Ishikawa (cell line): ENCODE results near the gene RPL6.

Experiments
- CEBPB ChIP-seq: IDR thresholded peaks from 2 replicates; pipeline ENCODE4 v1.6.1; 2012
- CREB1 ChIP-seq: IDR thresholded peaks from 2 replicates; pipeline ENCODE4 v1.6.1; 2012; ENCODE audit warnings: low read depth
- EGR1 ChIP-seq: IDR thresholded peaks from 2 replicates; pipeline ENCODE4 v1.6.1; 2012
- FOXM1 ChIP-seq: IDR thresholded peaks from 2 replicates; pipeline ENCODE4 v1.6.1; 2012; ENCODE audit warnings: low read depth, borderline replicate concordance
- RAD21 ChIP-seq: IDR thresholded peaks from 2 replicates; pipeline ENCODE4 v1.6.1; 2012; ENCODE audit warnings: low read depth
- TAF1 ChIP-seq: IDR thresholded peaks from 2 replicates; pipeline ENCODE4 v1.6.1; 2012; ENCODE audit warnings: low read depth, mild to moderate bottlenecking
- YY1 ChIP-seq: IDR thresholded peaks from 2 replicates; pipeline ENCODE4 v1.6.1; 2012; ENCODE audit warnings: low read depth
- ZBTB7A ChIP-seq: IDR thresholded peaks from 2 replicates; pipeline ENCODE4 v1.6.1; 2012; ENCODE audit warnings: low read depth
- TF ChIP-seq, protein P1 (sequence below): IDR thresholded peaks from 2 replicates; pipeline ENCODE4 v1.6.1; 2012
- TF ChIP-seq, protein P2 (sequence below): IDR thresholded peaks from 2 replicates; pipeline ENCODE4 v1.6.1; 2012; ENCODE audit warnings: low read depth, mild to moderate bottlenecking
- TF ChIP-seq, protein P3 (sequence below): IDR thresholded peaks from 2 replicates; pipeline ENCODE4 v1.6.1; 2012

DNA sequence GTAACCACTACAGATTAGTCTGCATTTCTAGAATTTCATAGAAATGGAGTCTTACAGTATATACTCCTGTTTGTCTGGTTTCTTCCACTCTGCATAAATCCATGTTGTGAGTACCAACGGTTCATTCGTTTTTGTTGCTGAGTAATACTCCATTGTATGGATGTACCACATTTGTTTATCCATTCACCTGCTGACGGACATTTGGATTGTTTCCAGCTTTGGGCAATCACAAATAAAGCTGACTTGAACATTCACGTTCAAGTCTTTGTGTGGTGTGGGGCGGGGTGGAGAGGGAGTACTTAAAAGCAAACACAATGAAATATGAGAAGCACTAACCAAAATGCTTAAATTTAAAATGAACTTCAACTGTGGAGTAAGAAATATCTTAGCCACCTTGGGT is 34.3 kb downstream of the RPL6 start:
- TF ChIP-seq RAD21 (no peak), TAF1 (no peak), CREB1 (no peak), FOXM1 (no peak), YY1 (no peak), CEBPB (no peak), EGR1 (no peak), ZBTB7A (no peak)
- TF ChIP-seq, protein P1, sequence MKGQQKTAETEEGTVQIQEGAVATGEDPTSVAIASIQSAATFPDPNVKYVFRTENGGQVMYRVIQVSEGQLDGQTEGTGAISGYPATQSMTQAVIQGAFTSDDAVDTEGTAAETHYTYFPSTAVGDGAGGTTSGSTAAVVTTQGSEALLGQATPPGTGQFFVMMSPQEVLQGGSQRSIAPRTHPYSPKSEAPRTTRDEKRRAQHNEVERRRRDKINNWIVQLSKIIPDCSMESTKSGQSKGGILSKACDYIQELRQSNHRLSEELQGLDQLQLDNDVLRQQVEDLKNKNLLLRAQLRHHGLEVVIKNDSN, result no peak
- TF ChIP-seq, protein P2, sequence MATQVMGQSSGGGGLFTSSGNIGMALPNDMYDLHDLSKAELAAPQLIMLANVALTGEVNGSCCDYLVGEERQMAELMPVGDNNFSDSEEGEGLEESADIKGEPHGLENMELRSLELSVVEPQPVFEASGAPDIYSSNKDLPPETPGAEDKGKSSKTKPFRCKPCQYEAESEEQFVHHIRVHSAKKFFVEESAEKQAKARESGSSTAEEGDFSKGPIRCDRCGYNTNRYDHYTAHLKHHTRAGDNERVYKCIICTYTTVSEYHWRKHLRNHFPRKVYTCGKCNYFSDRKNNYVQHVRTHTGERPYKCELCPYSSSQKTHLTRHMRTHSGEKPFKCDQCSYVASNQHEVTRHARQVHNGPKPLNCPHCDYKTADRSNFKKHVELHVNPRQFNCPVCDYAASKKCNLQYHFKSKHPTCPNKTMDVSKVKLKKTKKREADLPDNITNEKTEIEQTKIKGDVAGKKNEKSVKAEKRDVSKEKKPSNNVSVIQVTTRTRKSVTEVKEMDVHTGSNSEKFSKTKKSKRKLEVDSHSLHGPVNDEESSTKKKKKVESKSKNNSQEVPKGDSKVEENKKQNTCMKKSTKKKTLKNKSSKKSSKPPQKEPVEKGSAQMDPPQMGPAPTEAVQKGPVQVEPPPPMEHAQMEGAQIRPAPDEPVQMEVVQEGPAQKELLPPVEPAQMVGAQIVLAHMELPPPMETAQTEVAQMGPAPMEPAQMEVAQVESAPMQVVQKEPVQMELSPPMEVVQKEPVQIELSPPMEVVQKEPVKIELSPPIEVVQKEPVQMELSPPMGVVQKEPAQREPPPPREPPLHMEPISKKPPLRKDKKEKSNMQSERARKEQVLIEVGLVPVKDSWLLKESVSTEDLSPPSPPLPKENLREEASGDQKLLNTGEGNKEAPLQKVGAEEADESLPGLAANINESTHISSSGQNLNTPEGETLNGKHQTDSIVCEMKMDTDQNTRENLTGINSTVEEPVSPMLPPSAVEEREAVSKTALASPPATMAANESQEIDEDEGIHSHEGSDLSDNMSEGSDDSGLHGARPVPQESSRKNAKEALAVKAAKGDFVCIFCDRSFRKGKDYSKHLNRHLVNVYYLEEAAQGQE, result no peak
- TF ChIP-seq, protein P3, sequence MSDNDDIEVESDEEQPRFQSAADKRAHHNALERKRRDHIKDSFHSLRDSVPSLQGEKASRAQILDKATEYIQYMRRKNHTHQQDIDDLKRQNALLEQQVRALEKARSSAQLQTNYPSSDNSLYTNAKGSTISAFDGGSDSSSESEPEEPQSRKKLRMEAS, result no peak
